ENCODE measurements around the gene USP19.

Gene USP19

GRCh38 chr3:49120438-49121131 lies at the start of gene USP19:
USP19 (minus strand) TSS chr3:49120823; CDS start chr3:49119145, 1,678 bp downstream.
- peak; percentile 95 to 98 (median 96) for DNase-seq

GRCh38 chr3:49166752-49167556 lies 46.3 kb upstream of the USP19 start:
- DNase-seq, result no peak

GRCh38 chr3:49165771-49166751 lies 45.4 kb upstream of the USP19 start, which contains the start of gene CCDC71:
CCDC71 (minus strand) TSS chr3:49166331; CDS start chr3:49164208, 2,123 bp downstream.
- peak; percentile 78 to 93 (median 85) for DNase-seq

- DNase-seq, result no peak
Measured at GRCh38 chr3:49164983-49165720, 44.5 kb upstream of the USP19 start.

- no peak for DNase-seq
Measured at GRCh38 chr3:49163609-49164008, 43.0 kb upstream of the USP19 start.

- no peak for DNase-seq
Measured at GRCh38 chr3:49162751-49163419, 42.3 kb upstream of the USP19 start.

GRCh38 chr3:49161808-49162530 lies 41.3 kb upstream of the USP19 start:
- peak in 1 of 3 donors; percentile 12 for DNase-seq

DNA sequence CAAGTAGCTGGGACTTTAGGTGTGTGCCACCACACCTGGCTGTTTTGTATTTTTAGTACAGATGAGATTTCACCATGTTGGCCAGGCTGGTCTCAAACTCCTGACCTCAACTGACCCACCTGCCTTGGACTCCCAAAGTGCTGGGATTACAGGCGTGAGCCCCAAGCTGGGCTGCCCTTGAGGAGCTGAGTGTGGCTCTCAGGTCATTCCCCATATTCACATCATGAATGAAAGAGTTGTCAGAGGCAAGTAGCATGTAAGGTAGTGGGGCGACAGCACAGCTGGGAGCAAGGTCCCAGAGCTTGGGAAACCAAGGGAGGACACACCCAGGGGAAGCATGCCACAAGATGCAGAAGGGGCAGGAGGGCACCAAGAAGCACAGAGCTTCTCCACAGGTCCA lies 40.6 kb upstream of the USP19 start:
- no peak for DNase-seq

DNA sequence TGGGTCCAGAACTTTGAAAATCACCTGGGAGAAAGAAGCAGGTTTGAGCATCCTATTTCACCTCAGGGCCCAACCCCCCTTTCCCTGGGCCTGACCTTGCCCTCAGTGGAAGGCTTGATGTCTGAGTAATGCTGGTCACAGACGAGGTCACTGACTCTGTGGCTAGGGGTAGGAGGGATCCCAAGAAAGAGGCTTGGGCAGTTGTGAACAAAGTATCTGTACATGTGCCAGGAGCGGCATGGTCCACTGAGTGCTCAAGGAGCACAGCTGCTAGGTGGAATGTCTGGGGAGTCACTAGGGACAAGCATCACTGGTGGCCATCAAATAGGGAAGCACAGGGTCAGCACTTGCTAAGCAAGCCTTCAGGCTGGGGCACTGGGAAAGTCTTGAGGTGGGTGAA lies 38.2 kb upstream of the USP19 start:
- DNase-seq, result no peak

GRCh38 chr3:49158103-49158709 lies 37.6 kb upstream of the USP19 start:
- peak; percentile 48 to 66 (median 51) for DNase-seq

- no peak for DNase-seq
Measured at GRCh38 chr3:49157289-49157688, 36.7 kb upstream of the USP19 start.

- no peak for DNase-seq
Measured at GRCh38 chr3:49153349-49153912, 32.8 kb upstream of the USP19 start.

GRCh38 chr3:49151610-49152009 lies 31.0 kb upstream of the USP19 start:
- DNase-seq, result no peak

DNA sequence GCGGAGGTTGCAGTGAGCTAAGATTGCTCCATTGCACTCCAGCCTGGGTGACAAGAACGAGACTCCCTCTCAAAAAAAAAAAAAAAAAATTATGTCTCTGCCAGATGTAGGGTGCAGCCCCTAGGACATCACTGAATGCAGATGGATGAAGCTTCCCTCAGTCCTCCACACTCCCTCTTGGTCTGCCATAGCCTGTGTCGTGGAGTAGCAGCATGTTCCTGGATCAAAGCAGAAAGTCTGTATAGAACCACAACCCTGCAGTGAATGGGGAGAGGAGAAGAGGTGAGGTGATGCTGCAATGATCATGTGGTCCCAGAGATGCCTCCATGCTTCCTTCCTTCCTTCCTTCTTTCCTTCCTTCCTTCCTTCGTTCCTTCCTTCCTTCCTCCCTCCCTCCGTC lies 27.5 kb upstream of the USP19 start:
- DNase-seq, result no peak

DNA sequence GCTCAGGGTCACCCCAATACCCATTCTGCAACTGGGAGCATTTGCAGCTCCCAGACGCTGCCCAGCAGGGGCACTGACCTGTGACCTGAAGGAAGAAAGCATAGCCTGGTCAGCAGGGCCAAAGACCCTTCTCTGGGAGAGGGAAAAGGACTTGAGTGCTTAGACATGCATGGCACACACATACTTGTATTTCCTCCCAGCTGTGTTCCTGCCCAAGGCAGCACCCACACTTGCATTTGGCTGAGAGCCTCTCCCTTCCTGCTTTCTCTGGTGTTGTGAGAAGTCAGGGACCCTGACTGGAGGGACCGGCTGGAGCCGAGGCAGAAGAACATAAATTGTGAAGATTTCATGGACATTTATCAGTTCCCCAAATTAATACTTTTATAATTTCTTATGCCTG lies 19.5 kb upstream of the USP19 start:
- no peak for DNase-seq

DNA sequence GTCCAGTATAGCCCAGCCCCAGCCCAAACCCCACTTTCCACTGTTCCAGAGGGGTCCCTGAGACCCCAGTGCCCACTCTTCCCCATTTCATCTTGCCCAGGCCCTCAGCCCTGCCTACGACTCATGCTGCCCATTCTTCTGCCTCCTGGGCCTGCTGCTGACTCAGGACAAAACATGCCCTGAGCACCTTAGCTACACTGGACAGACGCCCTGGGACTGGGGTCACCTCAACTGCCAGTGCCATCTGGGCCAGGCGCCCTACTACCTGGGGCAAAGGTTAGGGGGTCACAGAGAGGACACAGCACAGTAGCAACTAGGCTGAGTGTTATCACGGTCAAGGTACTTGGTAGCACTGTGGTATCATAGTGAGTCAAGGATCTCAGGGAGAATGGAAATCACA lies 14.9 kb upstream of the USP19 start:
- no peak for DNase-seq

GRCh38 chr3:49134471-49135265 lies 14.0 kb upstream of the USP19 start:
- no peak for DNase-seq

DNA sequence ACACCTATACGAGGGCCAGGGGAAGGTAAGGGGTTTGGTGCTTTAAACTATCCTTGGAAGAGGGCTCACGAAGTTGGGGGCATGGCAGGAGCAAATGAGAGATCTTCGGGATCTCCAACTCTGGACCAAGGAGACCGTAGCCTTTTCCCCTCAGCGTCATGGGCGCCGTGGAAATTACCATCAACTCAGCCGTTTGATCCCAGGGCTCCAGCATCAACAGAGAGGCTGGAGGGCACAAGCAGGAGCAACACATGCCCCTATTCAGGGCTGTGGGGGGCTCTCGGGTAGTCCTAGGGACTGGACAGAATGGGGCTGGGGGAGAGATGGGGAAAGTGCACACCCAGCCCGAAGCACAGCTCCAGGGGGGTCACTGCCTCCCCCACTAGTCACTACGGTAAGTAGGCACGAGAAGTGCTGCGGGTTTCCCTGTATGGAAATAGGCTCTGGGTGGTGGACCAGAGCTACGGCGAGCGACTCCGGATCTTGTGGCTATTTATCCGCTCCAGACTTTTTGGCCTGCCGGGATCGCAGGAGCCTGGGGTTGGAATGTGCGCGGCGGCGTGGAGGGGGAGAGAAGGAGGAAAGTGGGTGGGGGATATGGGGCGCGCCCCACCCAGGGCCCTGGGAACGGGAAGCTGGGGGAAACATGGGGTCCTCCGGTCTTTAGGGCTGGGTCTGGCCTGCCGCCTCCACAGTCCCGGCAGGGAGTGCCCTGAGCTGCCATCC lies 12.8 kb upstream of the USP19 start:
- peak; percentile 65 to 76 (median 67) for DNase-seq

Measured in suppressor macrophage treated with lipopolysaccharide for 1 hour (primary cell).